Fibroblast of skin of left biceps (primary cell): ENCODE data around the gene C10orf143.

Experiments used
- DNase-seq, 2 experiments: peaks; one replicate each; pipeline ENCODE4 v3.0.0-alpha.2; 2013; ENCODE audit warnings: low read depth in 2 of 2

The C10orf143 gene

DNA sequence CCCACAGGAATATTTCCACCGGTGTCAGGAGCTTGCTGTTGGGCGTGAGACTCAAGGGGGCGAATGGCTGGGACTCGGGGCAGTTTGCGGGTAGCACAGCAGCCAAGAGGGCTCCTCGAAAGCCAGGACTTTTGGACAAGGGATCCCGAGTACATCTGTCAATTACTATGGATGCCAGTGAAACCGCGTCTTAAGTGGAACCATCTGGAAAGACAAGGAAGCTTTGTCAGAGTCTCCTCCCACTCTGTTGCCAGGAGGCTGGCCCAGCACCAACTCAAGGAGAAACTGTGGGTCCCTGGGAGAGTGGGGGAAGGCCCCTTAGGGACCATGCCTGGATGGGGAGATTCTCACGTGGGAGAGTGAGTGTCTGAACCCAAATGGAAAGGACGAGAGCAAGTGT lies 57.1 kb downstream of the C10orf143 start:
- peak; percentile 5 to 13 for DNase-seq

- DNase-seq = no peak
Observed at GRCh38 chr10:130052193-130052592, 58.4 kb downstream of the C10orf143 start.

- no peak for DNase-seq
Observed at GRCh38 chr10:130050721-130051120, 59.9 kb downstream of the C10orf143 start.

DNA sequence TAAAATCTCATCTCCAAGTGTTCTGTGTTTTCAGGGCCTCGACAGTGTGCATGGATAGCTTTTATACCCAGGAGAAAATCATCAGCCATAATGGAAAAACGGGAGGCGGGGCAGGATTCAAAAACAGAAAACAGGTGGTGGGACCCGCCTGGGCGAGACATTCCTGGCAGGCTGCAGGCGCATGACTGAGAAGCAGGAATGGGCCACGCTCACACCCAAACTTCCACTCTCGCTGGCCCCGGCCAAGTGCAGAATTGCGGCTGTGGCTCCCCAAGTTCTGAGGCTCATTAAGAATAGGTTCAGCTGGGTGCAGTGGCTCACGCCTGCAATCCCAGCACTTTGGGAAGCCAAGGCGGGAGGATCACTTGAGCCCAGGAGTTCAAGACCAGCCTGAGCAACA lies 60.6 kb downstream of the C10orf143 start:
- no peak for DNase-seq

- DNase-seq = no peak
Observed at GRCh38 chr10:130049244-130049643, 61.4 kb downstream of the C10orf143 start.

GRCh38 chr10:130048081-130048480 lies 62.5 kb downstream of the C10orf143 start:
- DNase-seq = no peak

GRCh38 chr10:130047336-130047735 lies 63.3 kb downstream of the C10orf143 start:
- DNase-seq = no peak

- DNase-seq = no peak
Observed at GRCh38 chr10:130046591-130046990, 64.0 kb downstream of the C10orf143 start.

DNA sequence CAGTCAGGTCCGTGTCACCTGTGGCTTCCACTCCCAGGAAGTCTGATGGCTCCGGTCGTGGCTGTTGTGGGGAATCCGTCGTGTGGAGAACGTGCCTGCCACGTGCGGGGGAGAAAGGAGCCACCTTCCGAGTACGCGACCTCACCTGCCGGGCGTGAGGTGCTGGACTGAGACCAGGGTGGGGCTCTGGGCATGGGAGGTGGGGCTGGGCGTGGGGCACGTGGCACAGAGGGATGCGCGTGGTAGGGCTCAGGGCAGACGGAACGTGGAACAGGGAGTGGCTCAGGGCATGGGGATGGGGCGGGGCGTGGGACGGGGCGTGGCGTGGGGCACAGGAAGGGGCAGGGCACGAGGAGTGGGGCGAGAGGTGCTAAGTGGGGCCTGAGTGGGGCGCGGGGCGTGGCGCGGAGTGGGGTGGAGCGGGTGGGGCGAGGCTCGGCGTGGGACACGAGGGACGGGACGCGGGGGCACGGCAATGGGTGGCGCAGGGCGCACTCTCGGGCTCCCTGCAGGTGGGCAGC lies 64.8 kb downstream of the C10orf143 start:
- no peak for DNase-seq

- no peak for DNase-seq
Observed at GRCh38 chr10:130045091-130045652, 65.5 kb downstream of the C10orf143 start.

- no peak for DNase-seq
Observed at GRCh38 chr10:130044067-130045061, 66.3 kb downstream of the C10orf143 start.

DNA sequence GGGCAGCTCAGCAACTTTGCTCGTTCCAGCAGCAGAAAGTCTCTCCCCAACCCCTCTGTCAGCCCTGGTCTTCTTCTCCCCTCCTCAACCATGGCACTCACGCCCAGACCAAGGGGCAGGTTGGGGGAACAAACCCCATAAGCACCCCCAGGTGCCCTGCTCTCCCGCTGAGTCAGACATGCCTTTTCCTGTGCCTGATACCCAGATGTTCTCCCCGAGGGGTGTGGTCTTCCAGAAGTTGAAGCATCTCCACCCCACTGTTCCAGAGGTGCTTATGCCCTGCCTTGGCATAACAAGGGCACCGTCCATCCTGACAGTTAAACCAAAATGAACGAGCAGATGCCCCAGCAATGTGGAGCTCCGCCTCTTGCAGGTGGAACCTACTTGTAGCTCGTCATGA lies 67.1 kb downstream of the C10orf143 start:
- no peak for DNase-seq

DNA sequence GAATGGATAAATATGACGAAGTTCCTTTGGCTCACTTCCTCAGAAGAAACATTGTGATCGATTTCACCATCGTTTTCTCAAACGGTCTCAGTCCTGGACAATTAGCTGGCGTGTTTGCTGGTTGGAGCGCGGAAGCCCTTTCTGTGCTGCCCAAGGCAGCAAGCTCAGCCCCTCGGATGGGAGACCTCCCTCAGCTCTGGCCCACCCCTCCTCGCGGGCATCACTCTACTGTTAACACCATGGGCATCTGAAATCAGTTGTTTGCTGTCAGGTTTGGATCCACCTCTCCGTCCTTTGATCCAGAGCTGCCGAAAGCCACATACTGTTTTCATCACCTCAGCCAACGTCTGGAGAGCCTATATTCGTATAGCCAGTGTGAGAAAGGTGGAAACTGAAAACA lies 68.2 kb downstream of the C10orf143 start:
- no peak for DNase-seq

DNA sequence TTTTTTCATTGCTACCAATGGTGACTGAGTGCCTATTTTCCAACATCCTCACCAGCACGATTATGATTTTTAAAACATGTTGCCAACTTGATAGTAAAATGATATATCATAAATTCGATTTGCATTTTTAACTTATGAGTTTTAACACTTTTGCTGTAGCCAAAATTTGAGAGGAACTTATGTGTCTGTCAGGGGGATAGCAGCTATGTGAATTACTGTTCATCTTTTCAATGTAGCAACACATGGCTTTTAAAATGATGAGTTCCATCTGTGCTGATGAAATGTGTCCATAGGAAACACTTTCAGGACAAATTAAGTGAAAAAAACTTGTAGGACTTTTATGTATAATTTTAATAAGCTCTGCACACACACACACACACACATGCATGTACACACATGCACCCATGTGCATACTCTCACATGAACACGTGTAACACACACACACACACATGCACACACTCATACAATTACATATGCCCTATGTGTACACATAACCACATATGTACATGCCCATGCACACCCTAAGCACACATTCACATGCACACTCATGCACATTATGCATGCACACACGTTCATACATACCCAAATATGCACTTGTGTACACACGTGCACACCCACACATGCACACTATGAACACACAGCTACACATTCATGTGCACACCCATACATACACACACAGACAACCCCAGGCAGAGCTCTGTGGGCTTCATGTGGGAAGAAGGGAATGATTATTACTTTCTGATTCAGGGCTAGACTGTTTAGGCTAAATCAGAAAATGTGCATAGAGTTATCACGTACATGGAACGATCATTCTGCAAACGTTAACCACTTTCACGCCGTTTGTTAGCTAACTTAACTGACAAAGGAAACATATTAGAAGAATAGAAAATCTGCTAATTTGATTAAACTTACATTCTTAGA lies 68.9 kb downstream of the C10orf143 start:
- DNase-seq = no peak

GRCh38 chr10:130040817-130041330 lies 69.8 kb downstream of the C10orf143 start:
- DNase-seq = no peak

GRCh38 chr10:130040351-130040750 lies 70.3 kb downstream of the C10orf143 start:
- no peak for DNase-seq

GRCh38 chr10:130039141-130039540 lies 71.5 kb downstream of the C10orf143 start:
- DNase-seq = no peak

DNA sequence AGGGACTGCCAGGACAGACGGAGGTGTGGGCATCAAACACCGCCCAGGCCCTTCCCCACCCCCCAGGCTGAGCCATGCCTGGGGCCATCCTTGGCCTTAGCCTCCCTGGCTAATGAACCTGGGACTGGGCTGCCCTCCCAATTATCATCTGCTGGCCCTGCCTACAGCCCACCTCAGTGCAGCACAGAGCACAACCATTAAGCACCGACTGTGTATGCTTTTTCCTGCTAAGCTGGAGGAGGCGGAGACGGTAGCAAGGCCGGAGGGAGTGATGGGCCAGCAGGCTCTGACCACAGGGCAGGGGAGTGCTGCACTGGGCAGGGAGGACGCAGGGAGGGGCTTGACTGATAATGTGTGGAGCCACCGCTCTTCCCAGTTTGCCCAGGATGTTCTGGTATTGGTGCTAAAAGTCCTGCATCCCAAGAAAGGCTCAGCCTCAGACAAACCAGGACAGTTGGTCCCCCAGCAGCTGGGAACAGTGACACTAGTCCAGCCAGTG lies 72.0 kb downstream of the C10orf143 start:
- no peak for DNase-seq

- DNase-seq = no peak
Observed at GRCh38 chr10:130038019-130038555, 72.5 kb downstream of the C10orf143 start.

- DNase-seq = no peak
Observed at GRCh38 chr10:130037169-130037661, 73.4 kb downstream of the C10orf143 start.
